ENCODE measurements around the gene OR4S1.

- no peak for TF ChIP-seq CTCF (IDR thresholded peaks at IDR 0.05)
- TF ChIP-seq POLR2A (IDR thresholded peaks at IDR 0.05; ENCODE audit: low read depth), result no peak
Measured at GRCh38 chr11:48341466-48341865, 35.4 kb downstream of the OR4S1 start.

All from esophagus muscularis mucosa (tissue), 3 donors.